Bronchial epithelial cell (primary cell): ENCODE data around the gene FRMD4A. TPM values are rescaled to one million over a fixed set of nuclear protein-coding genes. Genes with fewer than 3 reads are reported as not detected.

Experiments used
- DNase-seq: peaks from one replicate; pipeline ENCODE4 v3.0.0-alpha.2; 2010; ENCODE audit warnings: low read depth
- FAIRE-seq: peaks from 2 replicates; lab custom pipeline; 2011; peaks lifted over from hg19 to GRCh38; lab: Jason Lieb, UNC
- H3K27me3 ChIP-seq: 2 replicates; pipeline ENCODE4 v1.5.1; 2011; ENCODE audit warnings: low read length; ENCODE audit not compliant: control insufficient read depth, insufficient read depth
- H3K36me3 ChIP-seq: 2 replicates; pipeline ENCODE4 v1.5.1; 2011; ENCODE audit warnings: low read length; ENCODE audit not compliant: control insufficient read depth, insufficient read depth
- H3K4me3 ChIP-seq: 2 replicates; pipeline ENCODE4 v1.5.1; 2011; ENCODE audit warnings: mild to moderate bottlenecking, low read depth, low read length, control low read depth
- CTCF ChIP-seq: IDR thresholded peaks from 2 replicates; pipeline ENCODE4 v1.5.1; 2011; ENCODE audit warnings: mild to moderate bottlenecking, moderate library complexity, low read length, control low read depth, inconsistent platforms; ENCODE audit not compliant: insufficient read depth, severe bottlenecking
- total RNA-seq: library from RNA; depleted of rRNA; stranded (reverse); fragments of >200 nt; gene quantifications from 2 replicates; pipeline ENCODE4 v1.2.1, GENCODE V29; 2014

FRMD4A gene
- total RNA-seq, 1 donor from 2014 or later = 3.2 TPM

GRCh38 chr10:14035506-14035905 lies 295.2 kb downstream of the FRMD4A start:
- no peak overlapping the region for H3K4me3 ChIP-seq
- no peak for FAIRE-seq
- TF ChIP-seq CTCF = no peak
- DNase-seq = no peak
- H3K27me3 ChIP-seq = no peaks in the 10 kb centered on the region
- no peaks in the 10 kb centered on the region for H3K36me3 ChIP-seq

GRCh38 chr10:14032406-14032998 lies 298.2 kb downstream of the FRMD4A start:
- no peaks in the 10 kb centered on the region for H3K36me3 ChIP-seq
- FAIRE-seq (no peak), DNase-seq (no peak)
- H3K4me3 ChIP-seq = no peak overlapping the region
- H3K27me3 ChIP-seq = no peaks in the 10 kb centered on the region
- TF ChIP-seq CTCF = peak; percentile 84

GRCh38 chr10:14026325-14026724 lies 304.4 kb downstream of the FRMD4A start:
- FAIRE-seq (no peak), DNase-seq (no peak)
- Histone ChIP-seq H3K4me3 (no peak overlapping the region), H3K36me3 (no peaks in the 10 kb centered on the region), H3K27me3 (peaks cover 3% of the 10 kb centered on the region)
- TF ChIP-seq CTCF = no peak

DNA sequence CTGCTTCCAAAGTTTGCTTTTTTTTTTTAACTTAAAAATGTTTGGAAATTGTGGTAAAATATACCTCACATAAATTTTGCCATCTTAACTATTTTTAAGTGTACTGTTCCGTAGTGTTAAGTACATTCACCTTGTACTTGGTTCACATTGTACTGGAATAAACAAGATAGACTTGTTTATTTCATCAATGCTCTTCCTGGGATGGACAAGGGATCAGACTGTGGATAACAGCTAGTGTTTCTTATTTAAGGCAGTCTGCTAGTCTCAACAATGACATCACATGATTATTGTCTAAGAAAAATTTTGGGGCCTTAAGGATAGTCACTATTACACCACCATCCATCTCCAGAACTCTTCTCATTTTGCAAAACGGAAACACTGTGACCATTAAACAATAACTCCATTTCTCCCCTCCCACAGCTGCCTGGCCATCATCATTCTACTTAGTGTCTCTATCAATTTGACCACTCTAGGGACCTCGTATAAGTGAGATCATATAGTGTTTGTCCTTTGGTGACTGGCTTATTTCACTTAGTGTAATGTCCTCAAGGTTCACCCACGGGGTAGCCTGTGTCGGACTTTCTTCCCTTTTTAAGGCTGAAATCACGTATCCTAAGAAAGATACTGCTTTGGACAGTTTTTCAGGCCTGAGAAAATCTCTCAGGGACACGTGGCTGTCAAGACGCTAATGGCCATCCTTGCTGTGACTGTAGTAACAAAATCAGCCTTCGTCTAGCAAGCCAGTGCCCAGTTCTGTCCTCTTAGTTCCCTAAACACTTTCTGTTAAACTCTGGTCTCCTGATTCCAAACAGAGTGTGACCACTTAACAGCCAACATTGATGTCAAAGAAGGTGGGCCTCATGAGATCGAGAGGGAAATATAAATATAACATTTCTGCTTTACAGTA lies 305.2 kb downstream of the FRMD4A start:
- Histone ChIP-seq H3K4me3 (no peak overlapping the region), H3K27me3 (peaks cover 5% of the 10 kb centered on the region), H3K36me3 (no peaks in the 10 kb centered on the region)
- FAIRE-seq (no peak), DNase-seq (no peak)
- no peak for TF ChIP-seq CTCF

- H3K27me3 ChIP-seq = peaks cover 7% of the 10 kb centered on the region
- H3K4me3 ChIP-seq = no peak overlapping the region
- H3K36me3 ChIP-seq = no peaks in the 10 kb centered on the region
- TF ChIP-seq CTCF = no peak
- DNase-seq = no peak
- FAIRE-seq = no peak
These were observed 306.2 kb downstream of the FRMD4A start for GRCh38 chr10:14024329-14025202.
